HG03060 (cell line): ENCODE data around the gene USP15.

Experiments used
- ATAC-seq: cut with Tn5 transposase; IDR thresholded peaks from one replicate; pipeline ENCODE4 v1.9.1; 2021; ENCODE audit warnings: low read depth, moderate number of reproducible peaks; ENCODE audit not compliant: unreplicated experiment

USP15 gene

DNA sequence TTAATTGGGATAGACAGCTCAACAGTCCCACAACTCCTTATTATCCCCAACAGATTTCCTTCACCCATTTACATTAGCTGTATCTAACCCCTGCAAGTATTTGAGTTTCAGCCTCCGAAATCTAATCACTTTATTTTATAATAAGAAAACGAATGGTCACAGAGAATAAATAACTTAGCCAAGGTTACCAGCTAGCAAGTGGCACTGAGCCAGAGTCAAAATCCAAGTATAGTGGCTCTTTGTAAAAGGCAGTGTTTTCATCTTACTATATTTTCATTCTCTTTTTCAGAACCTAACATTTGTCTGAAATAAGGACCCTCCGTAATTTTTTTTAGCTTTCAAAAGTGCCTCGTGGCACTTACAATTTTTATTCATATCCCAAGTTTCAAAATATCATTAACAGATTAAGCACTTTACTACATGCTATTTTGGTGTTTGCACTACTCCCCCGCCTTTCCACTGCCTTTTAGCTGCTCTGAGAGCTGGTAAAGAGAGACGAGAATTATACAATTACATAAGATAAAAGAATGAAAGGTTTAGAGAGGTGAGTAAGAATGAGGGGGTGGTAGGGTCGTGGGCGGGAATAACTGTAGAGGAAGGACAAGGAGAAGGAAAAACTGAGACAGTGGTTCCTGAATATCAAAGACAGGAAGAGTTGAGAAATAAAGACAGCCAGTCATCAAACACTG, 3.7 kb upstream of the USP15 start:
- no peak for ATAC-seq

DNA sequence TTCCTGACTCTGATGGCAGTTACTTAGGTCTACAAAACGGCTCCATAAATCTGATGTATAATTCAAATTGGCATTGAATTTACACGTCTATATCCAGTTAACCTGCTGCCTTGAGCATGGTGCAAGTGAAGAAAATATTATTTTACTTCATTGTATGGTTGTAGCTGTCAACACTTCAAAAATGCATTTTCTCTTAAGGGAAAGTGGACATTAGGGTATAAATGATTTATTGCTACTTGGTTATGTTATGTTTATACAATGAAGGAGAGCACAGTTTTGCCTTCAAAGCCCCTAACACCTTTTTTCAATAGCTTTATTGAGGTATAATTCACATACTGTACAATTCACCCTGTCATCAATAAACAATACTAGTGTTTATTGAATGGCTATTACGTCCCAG, 2.0 kb upstream of the USP15 start:
- ATAC-seq, result no peak

DNA sequence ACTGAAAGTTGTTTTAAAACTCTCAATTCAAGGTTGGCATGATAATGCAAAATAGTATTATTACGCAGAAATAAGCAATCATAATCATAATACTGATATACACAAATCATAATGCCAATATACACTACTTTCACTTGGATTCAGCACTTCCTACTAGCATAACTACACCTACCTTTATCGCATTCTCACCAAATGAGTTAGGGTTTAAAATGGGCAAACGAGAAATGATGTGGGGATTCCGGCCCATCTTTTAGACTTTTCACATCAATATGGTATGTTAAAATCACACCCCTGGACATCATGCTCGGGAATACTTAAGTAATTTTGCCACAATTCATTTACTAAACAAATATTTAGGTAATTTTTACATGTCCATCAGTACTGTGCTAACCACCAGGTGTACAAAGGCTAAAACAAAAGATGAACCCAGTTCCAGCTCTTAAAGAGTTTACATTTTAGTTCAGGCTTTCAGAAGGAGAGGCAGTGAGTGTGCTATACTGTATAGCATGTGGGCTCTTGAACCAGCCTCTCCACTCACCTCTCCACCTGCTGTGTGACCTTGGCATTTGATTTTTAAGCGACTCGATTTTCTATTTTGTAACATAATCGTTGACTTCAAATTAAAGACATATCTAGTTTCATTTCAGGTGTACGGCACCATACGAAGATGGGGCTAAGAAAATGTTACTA, 1.1 kb upstream of the USP15 start:
- ATAC-seq, result no peak

DNA sequence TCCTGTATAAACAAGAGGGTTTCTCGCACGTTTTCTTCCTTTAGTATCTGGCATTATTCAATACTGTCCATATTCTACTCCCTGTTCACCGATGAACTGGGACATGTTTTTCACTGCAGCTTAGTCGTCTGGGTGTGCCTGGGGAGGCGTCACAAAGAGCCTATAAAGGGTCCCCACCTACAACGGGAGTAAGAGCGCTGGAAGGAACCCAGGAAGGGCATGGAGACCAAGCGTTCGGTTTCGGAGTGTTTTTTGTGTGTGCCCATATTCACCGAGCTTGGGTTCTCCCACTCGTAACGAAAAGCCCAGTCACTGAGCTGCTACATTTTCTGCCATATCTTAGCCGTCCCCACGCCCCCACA, 592 bp upstream of the USP15 start:
- no peak for ATAC-seq

DNA sequence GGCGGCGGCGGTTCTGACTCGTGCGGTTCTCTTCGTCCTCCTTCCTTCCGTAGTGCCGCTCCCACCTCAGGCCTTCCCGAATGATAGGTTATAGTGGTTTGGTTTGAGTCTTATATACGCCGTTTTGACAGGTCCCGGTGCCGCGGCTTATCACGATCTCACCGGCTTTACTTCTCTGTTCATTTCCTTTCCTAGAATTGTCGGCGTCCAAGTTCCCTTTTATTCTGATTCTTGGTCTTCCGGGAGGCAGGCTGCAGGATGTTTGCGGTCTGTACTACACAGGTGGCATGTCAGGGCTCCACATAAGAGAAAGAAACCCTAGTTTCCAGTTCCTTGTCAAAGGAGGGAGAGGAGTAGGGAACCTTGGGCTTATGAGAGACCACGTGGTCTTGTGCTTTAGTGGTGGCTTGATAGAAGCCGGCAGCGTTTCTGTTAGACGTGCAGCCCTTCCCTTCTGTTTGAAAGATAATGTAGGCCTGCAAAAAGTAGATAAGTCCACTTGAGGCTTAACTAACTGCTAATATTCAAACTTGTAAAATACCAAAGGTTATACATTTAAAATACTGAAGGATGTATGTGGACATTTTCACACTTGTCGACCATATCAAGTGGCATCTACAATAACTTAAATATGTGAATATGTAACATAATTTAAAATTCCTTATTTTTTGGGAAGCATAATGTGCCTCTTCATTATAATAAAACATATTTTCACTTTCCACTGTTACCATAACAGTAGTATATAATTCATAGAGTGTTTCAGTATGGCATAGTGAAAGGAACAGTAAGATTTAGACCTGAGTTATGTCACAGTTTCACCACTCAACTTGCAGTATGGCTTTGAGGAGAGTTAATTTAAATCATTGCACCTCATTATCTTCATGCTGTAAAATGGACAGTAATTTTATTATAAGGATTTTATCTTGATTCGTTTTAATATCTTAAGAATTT, 804 bp downstream of the USP15 start:
- peak; percentile 40 for ATAC-seq

DNA sequence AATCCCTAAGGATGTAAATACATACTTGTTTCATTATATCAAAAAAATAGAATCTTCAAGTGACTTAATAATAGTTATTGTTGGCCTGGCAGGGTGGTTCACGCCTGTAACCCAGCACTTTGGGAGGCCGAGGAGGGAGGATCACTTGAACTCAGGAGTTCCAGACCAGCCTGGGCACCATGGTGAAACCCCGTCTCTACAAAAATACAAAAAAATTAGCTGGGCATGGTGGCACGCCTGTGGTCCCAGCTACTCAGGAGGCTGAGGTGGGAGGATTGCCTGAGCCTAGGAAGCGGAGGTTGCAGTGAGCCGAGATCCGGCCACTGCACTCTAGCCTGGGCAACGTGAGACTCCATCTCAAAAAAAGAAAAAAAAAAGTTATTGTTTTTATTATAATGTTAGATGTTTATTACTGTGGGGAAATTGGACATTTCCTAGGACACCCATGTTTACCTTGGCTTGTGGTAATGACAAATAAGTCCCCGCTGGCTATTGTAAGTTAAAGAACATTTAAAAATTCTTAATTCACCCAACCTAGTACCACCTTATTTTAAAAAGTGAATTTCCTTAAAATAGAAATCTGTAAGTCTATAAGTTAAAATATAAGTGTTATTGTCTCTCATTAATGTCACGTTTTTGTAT, 1.8 kb downstream of the USP15 start:
- no peak for ATAC-seq

DNA sequence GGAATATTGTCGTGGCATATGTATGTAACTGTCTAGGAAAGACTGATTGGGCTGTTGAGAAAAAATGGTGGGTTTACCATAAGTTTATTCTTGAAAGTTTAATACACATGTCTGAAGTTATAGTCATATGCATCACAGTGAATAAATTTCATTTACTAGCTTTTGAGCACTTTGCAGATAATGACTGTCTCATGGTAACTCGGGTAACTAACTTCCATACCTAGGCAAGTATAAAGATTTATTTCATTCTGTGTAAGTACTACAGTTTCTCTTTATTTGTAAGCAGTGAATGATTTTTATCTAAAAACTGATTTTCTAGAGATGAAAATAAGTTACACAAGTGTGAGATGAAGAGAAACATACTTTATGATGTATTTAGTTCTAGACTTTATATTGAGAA, 3.0 kb downstream of the USP15 start:
- ATAC-seq, result no peak

DNA sequence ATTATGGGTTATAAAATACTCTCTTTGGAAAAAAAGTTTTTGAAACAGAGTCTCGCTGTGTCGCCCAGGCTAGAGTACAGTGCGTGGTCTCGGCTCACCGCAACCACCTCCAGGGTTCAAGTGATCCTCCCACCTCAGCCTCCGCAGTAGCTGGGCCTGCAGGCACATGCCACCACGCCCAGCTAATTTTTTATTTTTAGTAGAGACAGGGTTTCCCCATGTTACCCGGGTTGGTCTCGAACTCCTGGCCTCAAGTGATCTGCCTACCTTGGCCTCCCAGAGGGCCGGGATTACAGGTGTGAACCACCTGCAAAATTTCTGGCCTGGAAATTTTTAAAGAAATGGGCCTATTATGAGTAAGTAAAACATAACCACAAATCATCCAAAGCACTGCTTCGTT, 3.8 kb downstream of the USP15 start:
- ATAC-seq, result no peak

DNA sequence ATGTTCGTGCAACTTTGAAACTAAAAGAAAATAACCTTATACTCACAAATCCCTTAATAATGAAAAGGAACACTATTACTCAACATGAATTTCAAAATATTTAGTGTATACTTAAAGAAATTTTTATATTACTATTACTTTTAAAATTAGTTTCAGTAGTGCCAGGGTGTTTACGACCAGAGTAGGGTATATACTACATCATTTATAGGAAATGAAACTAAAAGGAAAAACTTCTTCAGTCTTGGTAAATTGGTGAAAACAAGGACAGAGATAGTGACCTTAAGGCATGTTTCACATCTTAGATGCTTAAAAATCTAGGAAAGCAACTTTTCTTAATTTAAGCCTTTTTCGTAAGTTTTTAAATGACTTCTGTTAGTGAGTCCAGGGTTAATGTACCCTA, 4.5 kb downstream of the USP15 start:
- ATAC-seq, result no peak

DNA sequence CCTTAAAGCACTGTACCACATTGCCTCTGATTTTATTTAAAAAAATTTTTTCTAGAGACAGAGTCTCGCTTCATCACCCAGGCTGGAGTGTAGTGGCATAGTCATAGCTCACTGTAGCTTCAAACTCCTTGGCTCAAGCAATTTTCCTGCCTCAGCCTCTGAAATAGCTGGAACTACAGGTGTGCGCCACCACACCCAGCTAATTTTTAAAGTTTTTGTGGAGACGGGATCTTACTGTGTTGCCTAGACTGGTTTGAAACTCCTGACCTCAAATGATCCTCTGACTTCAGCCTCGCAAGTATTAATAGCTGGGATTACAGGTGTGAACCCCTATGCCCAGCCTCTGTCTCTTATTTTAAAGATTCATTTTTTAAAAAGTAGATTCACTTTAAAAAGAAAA, 5.3 kb downstream of the USP15 start:
- no peak for ATAC-seq

DNA sequence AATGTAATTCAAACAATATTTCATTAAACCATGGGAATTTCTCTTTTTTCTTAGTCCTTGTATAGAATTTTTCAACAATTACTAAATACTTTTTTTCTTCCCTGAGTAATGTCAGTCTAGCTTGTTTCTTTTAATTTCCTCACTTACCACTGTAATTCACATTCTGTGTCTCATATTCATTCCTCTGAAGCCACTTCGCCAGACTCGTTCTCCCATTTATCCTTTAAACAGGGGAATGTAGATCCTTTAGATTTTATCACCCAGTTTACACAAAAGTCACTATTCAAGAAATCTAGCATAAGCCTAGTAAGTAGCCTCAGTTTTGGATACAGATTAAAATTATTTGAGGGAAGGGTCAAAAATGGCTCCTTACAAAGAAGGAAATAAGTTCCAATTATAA, 6.8 kb downstream of the USP15 start:
- no peak for ATAC-seq

DNA sequence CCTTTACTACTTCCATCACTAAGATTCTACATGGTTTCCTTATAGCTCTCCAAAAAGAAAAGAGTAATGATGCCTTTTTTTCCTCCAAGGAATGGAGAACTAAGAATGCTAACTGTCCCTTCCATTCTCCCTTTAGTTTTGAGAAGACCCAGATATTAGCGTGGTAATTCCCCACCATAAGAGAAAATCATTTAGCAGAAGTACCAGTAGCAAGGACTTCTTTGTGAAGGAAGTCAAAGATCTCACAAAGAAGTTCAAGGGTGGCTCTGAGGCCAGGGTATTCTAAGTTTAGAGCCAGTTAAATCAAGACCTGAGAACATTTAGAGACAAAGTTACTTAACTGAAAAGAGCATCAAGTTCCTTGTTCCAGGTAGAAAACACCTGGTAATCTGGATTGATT, 7.3 kb downstream of the USP15 start:
- no peak for ATAC-seq

DNA sequence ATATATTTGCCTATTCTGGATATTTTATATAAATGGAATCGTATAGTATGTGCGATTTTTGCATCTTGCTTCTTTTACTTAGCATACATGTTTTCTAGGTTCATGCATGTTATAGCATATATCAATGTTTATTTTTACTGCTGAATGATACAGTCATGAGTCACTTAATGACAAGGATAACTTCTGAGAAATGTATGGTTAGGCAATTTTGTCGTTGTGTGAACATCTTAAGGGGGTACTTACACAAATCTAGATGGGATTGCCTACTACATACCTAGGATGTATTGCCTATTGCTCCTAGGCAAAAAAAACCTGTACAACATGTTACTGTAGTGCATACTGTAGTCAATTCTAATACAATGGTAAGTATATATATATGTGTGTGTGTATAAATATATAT, 8.8 kb downstream of the USP15 start:
- no peak for ATAC-seq

DNA sequence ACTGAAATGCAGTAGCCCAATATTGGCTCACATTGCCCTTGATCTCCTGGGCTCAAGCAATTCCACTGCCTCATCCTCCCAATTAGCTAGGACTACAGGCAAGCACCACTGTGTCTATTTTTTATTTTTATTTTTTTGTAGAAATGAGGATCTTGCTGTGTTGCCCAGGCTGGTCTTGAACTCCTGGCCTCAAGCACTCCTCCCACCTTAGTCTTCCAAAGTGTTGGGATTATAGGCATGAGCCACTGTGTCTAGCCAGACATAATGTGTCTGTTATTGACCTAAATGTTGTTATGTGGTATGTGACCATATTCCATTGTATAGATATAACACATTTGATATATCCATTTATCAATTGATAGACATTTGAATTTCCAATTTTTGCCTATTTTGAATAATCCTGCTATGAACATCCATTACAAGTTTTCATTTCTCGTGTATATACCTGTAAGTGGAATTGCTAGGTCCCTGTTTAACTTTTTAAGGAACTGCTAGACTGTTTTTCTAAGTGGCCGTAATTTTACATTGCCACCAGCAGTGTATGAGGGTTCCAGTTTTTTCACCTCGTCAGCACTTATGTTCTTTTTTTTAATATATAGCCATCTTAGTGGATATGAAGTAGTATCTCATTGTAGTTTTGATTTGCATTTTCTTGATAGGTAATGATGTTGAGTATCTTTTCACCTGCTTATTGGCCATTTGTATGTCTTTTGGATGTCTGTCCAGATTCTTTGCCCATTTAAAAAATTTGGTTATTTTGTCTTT, 9.4 kb downstream of the USP15 start:
- no peak for ATAC-seq

DNA sequence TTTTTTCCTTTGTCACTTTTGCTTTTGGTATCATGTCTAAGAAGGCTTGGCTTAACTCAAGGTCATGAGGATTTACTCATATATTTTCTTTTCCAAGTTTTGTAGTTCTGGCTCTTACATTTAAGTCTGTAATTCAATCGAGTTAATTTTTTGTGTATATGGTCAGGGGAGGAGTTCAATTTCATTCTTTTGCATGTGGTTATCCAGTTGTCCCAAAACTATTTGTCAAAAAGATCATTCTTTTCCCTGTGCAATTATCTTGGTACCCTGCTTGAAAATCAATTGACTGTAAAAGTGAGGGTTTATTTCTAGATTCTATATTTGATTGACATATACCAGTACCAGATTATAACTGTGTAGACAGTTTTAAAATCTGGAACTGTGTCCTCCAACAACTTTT, 10.2 kb downstream of the USP15 start:
- no peak for ATAC-seq

DNA sequence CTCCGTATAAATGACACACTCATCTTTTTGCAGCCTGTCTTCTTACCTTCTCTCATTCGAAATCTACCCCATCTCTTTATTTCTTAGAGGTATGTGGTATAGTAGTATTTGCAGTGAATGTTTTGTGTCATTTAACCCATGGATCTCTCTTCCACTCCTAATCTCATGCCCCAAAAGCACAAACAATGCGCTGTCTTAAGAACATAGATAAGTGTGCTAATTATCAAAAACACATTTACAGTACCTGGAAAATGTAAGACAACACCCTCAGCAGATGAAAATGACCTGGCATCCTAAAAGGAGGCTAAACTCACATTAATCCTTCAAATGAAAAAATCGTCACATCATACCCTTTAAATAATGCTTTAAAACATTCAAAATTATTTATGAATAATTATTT, 10.7 kb downstream of the USP15 start:
- no peak for ATAC-seq

DNA sequence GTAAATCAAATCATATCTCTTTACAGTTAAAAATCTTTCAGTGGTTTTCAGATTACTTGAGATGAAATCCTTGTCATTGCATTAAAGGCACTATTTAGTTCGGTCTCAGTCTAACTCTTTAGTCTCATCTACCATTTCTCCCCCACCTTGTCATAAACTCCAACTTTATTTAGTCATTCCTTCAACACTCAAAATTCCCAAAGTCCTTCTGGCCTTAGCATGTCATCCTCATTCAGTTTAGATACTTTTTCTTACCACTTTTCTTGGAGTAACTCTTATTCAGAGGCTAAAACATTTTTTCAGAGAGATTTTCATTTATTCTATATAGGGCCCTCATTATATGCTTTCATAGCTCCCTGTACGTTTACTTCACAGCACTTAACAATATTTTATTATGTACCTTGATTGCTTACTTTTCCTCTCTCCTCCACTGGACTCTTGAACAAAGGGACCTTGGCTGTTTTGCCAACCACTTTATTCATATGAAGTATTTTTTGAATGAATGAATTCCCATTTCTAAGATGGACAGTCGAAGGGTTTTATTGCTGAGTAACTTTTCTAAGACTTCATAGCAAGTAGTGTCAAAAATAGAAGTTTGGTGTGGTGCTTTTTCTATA, 12.8 kb downstream of the USP15 start:
- ATAC-seq, result no peak

DNA sequence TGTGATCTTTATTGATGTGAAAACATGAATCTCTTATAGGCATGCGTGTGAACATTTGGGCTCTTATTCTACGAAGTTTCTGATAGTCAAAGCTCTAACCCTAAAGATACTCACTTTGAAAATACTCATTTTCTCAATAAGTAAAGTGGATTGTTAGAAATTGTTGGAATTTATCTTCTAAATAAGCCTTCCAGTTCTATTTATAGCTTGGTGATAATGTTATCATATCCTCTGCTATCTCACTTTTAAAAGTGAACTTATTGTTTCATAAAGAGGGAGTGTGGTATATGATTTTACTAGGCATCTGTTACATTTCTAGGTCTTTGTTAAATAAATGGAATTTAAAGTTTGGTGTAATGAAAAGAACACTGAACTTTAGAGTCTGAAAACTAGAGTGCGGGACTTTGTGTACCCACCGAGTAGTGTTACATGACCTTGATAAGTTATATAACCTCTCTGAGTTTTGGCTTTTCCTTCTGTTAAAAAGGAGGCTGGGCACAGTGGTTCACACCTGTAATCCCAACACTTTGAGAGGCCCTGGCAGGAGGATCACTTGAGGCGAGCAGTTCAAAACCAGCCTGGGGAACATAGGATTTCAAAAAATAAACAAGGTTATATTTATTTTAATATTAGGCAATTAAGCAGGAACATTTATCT, 13.6 kb downstream of the USP15 start:
- no peak for ATAC-seq

DNA sequence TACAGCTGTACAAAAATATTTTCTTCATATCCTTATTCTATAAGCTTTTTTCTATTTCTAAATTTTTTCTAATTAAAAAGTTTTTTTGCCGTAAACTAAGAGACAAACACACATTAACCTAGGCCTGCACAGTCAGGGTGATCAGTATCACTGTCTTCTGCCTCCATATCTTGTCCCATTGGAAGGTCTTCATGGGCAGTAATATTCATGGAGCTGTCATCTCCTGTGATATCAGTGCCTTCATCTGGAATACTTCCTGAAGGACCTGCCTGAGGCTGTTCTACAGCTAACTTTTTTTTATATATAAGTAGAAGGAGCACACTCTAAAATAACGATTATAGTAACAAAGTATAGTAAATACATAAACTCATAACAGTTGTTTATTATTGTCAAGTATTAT, 17.8 kb downstream of the USP15 start:
- ATAC-seq, result no peak
